ENCODE measurements around the gene ACLY. TPM values are rescaled to one million over a fixed set of nuclear protein-coding genes. Genes with fewer than 3 reads are reported as not detected.
A peak's percentile ranks its signal among the peaks of the same experiment; 100 is the strongest.

Gene ACLY
- total and polyA plus RNA-seq, 2 of the 13 experiments (the other 11 are each of a cell fraction or from before 2014, with no cell fraction given) = 111 to 218 TPM

- TF ChIP-seq ZNF263 (CRISPR knock-in tag; IDR thresholded peaks at IDR 0.05) (0 out of 2 replicates have a peak, but pooled peaks have one; percentile 12), MLX (CRISPR knock-in tag; IDR thresholded peaks at IDR 0.05) (no peak), TERF1 (CRISPR knock-in tag; IDR thresholded peaks at IDR 0.05) (no peak), ZNF781 (CRISPR knock-in tag; IDR thresholded peaks at IDR 0.05; ENCODE audit: borderline replicate concordance, not compliant biosample characterization) (no peak), ZNF710 (CRISPR knock-in tag; IDR thresholded peaks at IDR 0.05; ENCODE audit: borderline replicate concordance) (no peak), RBM39 (IDR thresholded peaks at IDR 0.05; ENCODE audit: low read depth, low read length, poor library complexity, severe bottlenecking) (no peak), HHEX (CRISPR knock-in tag; IDR thresholded peaks at IDR 0.05) (no peak), HNF4G (IDR thresholded peaks at IDR 0.05; ENCODE audit: borderline replicate concordance, low read depth, low read length) (no peak), HNF4G (CRISPR knock-in tag; IDR thresholded peaks at IDR 0.05; ENCODE audit: borderline replicate concordance, low read depth) (no peak), SKI (IDR thresholded peaks at IDR 0.05; ENCODE audit: partially characterized antibody) (no peak), ZMAT3 (CRISPR knock-in tag; conservative IDR thresholded peaks at IDR 0.05) (no peak), ZXDC (CRISPR knock-in tag; IDR thresholded peaks at IDR 0.05) (no peak; the same call in 1 of the 2 replicates)
Observed at GRCh38 chr17:41917679-41918313, 955 bp downstream of the ACLY start (continued).

Measured in HepG2 (cell line).